ENCODE data around the gene CCDC180.

The CCDC180 gene

DNA sequence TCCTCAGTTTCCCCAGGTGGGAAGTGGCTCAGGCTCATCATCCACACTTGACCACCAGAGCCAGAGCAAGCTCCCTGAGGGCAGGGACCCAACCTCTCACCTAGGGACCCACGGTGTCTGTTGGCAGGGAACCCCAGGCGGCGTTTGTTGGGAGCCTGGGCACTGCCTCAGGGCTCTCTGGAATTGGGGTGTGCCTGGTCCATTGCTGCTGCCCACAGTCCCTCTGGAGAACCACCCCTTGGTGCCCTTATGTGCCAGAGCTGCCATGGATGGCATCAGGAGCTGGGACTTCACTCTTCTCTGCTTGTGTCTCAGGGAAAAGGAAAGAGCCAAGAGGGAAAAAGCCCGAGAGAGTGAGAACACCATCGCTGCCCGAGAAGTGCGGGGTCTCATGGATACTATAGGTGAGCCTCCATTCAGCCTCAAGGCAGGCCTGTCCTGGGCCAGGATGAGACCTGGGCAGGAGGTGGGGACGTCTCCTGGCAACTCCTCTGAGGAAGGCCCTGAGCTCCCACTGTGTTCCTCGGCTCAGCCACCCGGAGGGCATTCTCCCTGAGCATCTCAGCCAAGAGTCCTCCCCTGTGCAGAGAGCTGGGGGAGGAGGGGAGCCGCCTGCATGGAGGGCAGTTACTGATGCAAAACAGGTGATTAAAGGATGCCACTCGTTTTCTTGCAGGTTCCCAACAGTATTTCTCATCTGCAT, 4.5 kb downstream of the CCDC180 start:
- H3K9ac ChIP-seq (ENCODE audit: low read depth, low read length), result no peak overlapping the region
- no peaks in the 10 kb centered on the region for H3K27me3 ChIP-seq (ENCODE audit: control insufficient read depth, insufficient read depth, low read length)

DNA sequence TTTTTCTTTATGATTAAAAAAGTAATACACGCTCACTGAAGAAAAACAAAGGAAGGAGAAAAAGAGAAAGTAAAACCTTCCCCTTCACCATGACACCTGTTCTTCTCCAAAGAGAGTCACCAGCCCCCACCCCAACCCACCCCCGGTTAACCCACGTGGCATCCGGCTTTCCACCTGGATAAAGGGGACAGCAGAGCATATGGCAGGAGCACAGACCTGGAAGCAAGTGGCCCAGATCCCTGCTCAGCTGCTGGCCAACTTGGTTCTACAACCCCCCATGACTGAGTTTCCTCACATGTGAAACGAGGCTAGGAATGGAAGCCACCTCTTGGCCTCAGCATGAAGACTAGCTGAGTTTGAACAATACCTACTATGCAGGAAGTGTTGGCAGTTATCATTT, 5.1 kb downstream of the CCDC180 start:
- Histone ChIP-seq H3K9me3 (replicated peaks; ENCODE audit: low read length) (no peaks in the 10 kb centered on the region), H3K4me3 (ENCODE audit: low read length) (no peak overlapping the region), H3K27me3 (ENCODE audit: control insufficient read depth, insufficient read depth, low read length) (no peaks in the 10 kb centered on the region), H3K4me1 (ENCODE audit: control insufficient read depth, insufficient read depth, low read length) (peaks cover 17% of the 10 kb centered on the region), H3K4me2 (ENCODE audit: low read length) (no peak overlapping the region), H3K36me3 (ENCODE audit: insufficient read depth, low read length) (no peaks in the 10 kb centered on the region), H3K9ac (ENCODE audit: low read depth, low read length) (no peak overlapping the region)

More for the DNA sequence above, 4.5 kb downstream of the CCDC180 start:
- peaks cover 23% of the 10 kb centered on the region for H3K4me1 ChIP-seq (ENCODE audit: control insufficient read depth, insufficient read depth, low read length)
- no peaks in the 10 kb centered on the region for H3K36me3 ChIP-seq (ENCODE audit: insufficient read depth, low read length)
- no peak overlapping the region for H3K4me2 ChIP-seq (ENCODE audit: low read length)
- no peaks in the 10 kb centered on the region for H3K9me3 ChIP-seq (replicated peaks; ENCODE audit: low read length)
- no peak overlapping the region for H3K4me3 ChIP-seq (ENCODE audit: low read length)

DNA sequence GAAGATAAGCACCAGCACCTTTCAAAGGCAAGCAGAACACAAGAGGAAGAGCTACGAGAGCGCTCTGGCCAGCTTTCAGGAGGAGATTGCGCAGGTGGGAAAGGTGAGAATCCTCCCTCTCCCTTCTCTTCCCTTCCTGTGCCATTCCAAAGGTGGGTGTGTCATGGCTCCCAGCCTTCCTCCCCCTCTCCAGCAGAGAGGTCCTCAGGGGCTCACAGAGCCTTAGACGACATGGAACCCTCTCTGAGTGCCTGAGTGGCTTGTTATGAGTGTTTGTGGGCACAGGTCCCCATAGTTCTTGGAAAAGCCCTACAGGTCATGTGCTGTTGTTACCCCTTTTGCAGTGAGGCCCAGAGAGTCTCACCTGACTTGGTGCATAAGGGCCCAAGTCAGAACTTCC, 5.8 kb downstream of the CCDC180 start:
- Histone ChIP-seq H3K27me3 (ENCODE audit: control insufficient read depth, insufficient read depth, low read length) (no peaks in the 10 kb centered on the region), H3K9me3 (replicated peaks; ENCODE audit: low read length) (no peaks in the 10 kb centered on the region), H3K36me3 (ENCODE audit: insufficient read depth, low read length) (no peaks in the 10 kb centered on the region), H3K4me1 (ENCODE audit: control insufficient read depth, insufficient read depth, low read length) (peaks cover 12% of the 10 kb centered on the region), H3K4me3 (ENCODE audit: low read length) (no peak overlapping the region), H3K9ac (ENCODE audit: low read depth, low read length) (no peak overlapping the region), H3K4me2 (ENCODE audit: low read length) (no peak overlapping the region)

DNA sequence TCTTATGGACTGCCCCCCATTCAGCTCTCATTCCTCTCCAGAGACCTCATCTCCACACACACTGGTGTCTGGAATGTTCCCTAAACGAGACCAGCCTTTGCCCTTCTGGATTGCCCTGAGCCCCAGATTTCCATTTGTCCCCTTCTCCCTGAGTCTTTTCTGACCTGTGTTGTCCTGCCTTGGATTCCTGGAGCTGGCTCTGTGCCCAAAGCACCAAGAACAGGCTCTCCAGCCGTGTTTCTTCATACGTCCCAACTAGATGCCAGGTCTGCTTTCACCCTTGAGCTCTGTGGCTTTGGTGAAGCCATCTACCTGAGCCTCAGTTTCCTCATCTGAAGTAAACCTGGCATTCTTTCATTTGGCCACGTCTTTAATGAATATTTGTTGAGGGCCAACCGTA, 6.3 kb downstream of the CCDC180 start:
- Histone ChIP-seq H3K4me1 (ENCODE audit: control insufficient read depth, insufficient read depth, low read length) (peaks cover 8% of the 10 kb centered on the region), H3K27me3 (ENCODE audit: control insufficient read depth, insufficient read depth, low read length) (no peaks in the 10 kb centered on the region), H3K9me3 (replicated peaks; ENCODE audit: low read length) (no peaks in the 10 kb centered on the region), H3K4me2 (ENCODE audit: low read length) (no peak overlapping the region), H3K4me3 (ENCODE audit: low read length) (no peak overlapping the region), H3K9ac (ENCODE audit: low read depth, low read length) (no peak overlapping the region), H3K36me3 (ENCODE audit: insufficient read depth, low read length) (no peaks in the 10 kb centered on the region)

DNA sequence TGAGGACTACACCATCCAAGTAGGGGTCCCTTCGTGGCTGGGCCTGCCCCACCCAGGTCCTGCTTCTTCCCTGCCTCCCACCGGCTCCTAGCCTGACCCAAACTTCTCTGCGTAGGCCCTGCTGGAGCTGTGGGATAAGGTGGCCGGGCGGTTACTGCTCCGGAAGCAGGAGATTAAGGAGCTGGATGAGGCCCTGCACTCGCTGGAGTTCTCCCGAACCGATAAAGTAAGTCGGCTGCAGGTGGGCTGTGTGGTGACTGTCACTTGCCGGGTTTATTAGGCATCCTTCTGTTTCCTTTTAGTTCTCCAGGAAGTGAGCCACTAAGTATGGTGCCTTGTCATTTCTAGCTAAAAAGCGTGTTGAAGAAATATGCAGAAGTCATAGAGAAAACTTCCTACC, 7.0 kb downstream of the CCDC180 start:
- H3K4me2 ChIP-seq (ENCODE audit: low read length), result no peak overlapping the region
- peaks cover under 1% of the 10 kb centered on the region for H3K4me1 ChIP-seq (ENCODE audit: control insufficient read depth, insufficient read depth, low read length)
- no peaks in the 10 kb centered on the region for H3K9me3 ChIP-seq (replicated peaks; ENCODE audit: low read length)
- H3K9ac ChIP-seq (ENCODE audit: low read depth, low read length), result no peak overlapping the region
- H3K36me3 ChIP-seq (ENCODE audit: insufficient read depth, low read length), result no peaks in the 10 kb centered on the region
- no peak overlapping the region for H3K4me3 ChIP-seq (ENCODE audit: low read length)
- H3K27me3 ChIP-seq (ENCODE audit: control insufficient read depth, insufficient read depth, low read length), result no peaks in the 10 kb centered on the region

DNA sequence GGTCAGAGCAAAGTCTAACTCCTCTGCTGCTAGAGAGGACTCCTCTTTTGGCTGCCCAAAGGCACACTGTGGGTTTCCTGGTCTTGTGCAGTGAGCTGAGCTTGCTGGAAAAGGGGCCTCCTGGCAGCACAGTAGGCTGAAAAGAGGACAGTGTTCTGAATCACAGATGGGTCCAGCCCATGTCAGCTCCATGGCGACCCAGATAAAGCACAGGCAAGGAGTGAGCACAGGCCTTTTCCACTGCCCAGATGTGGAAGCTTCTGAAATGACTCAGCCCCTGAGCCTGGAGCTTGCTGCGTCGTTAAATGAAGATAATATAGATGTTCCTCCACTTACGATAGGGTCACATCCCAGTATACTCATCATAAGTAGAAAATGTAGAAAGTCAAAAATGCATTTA, 8.1 kb downstream of the CCDC180 start:
- H3K4me3 ChIP-seq (ENCODE audit: low read length), result no peak overlapping the region
- no peak overlapping the region for H3K4me2 ChIP-seq (ENCODE audit: low read length)
- H3K27me3 ChIP-seq (ENCODE audit: control insufficient read depth, insufficient read depth, low read length), result no peaks in the 10 kb centered on the region
- no peaks in the 10 kb centered on the region for H3K4me1 ChIP-seq (ENCODE audit: control insufficient read depth, insufficient read depth, low read length)
- H3K36me3 ChIP-seq (ENCODE audit: insufficient read depth, low read length), result no peaks in the 10 kb centered on the region
- no peak overlapping the region for H3K9ac ChIP-seq (ENCODE audit: low read depth, low read length)
- no peaks in the 10 kb centered on the region for H3K9me3 ChIP-seq (replicated peaks; ENCODE audit: low read length)

DNA sequence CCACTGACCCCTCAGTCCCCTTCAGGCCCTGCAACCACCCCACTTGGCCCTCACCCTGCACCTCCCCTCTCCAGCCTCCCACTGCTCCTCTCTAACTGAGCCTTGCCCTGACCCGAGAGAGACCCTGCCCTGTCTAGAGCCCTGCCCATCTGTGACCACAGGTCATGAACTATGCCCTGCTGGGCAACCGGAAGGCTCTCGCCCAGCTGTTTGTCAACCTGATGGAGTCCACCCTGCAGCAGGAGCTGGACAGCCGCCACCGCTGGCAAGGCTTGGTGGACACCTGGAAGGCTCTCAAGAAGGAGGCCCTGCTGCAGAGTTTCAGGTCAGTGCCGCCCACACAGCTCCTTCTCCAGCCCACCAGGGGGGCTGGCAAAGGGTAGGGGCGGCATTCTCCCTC, 9.4 kb downstream of the CCDC180 start:
- no peak overlapping the region for H3K9ac ChIP-seq (ENCODE audit: low read depth, low read length)
- H3K4me1 ChIP-seq (ENCODE audit: control insufficient read depth, insufficient read depth, low read length), result no peaks in the 10 kb centered on the region
- H3K4me2 ChIP-seq (ENCODE audit: low read length), result no peak overlapping the region
- no peaks in the 10 kb centered on the region for H3K36me3 ChIP-seq (ENCODE audit: insufficient read depth, low read length)
- H3K9me3 ChIP-seq (replicated peaks; ENCODE audit: low read length), result no peaks in the 10 kb centered on the region
- H3K4me3 ChIP-seq (ENCODE audit: low read length), result no peak overlapping the region
- no peaks in the 10 kb centered on the region for H3K27me3 ChIP-seq (ENCODE audit: control insufficient read depth, insufficient read depth, low read length)

DNA sequence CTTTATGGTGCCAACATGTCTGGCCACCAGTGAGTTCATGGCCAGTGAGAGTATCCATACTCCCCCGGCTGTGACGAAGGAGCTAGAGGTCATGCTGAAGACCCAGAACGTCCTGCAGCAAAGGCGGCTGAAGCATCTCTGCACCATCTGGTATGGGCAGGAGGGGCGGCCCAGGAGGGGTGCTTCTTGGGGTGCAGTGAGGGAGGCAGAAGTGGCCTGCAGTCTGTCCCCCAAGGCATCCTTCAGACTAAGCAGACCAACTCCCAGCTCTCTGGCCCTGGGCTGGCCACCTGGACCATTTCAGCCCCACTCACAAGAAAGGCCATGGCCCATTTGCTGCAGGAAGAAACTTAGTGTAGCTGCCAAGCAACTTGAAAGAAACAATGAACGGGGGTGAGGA, 11.0 kb downstream of the CCDC180 start:
- Histone ChIP-seq H3K4me2 (ENCODE audit: low read length) (no peak overlapping the region), H3K9ac (ENCODE audit: low read depth, low read length) (no peak overlapping the region), H3K27me3 (ENCODE audit: control insufficient read depth, insufficient read depth, low read length) (no peaks in the 10 kb centered on the region), H3K4me3 (ENCODE audit: low read length) (no peak overlapping the region), H3K36me3 (ENCODE audit: insufficient read depth, low read length) (no peaks in the 10 kb centered on the region), H3K4me1 (ENCODE audit: control insufficient read depth, insufficient read depth, low read length) (no peaks in the 10 kb centered on the region), H3K9me3 (replicated peaks; ENCODE audit: low read length) (no peaks in the 10 kb centered on the region)

DNA sequence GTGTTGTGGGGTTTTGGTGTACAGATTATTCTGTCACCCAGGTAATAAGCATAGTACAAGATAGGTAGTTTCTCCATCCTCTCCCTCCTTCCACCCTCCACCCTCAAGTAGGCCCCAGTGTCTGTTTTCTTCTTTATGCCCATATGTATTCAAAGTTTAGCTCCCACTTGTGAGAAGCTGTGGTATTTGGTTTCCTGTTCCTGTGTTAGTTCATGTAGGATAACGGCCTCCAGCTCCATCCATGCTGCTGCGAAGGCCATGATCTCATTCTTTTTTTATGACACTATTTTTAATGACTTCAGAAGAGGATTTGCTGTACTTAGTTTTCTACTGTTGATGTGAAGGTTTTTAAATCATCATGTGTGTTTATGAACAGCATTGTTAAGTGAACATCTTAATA, 11.9 kb downstream of the CCDC180 start:
- no peaks in the 10 kb centered on the region for H3K9me3 ChIP-seq (replicated peaks; ENCODE audit: low read length)
- no peaks in the 10 kb centered on the region for H3K27me3 ChIP-seq (ENCODE audit: control insufficient read depth, insufficient read depth, low read length)
- no peak overlapping the region for H3K4me2 ChIP-seq (ENCODE audit: low read length)
- H3K36me3 ChIP-seq (ENCODE audit: insufficient read depth, low read length), result no peaks in the 10 kb centered on the region
- no peaks in the 10 kb centered on the region for H3K4me1 ChIP-seq (ENCODE audit: control insufficient read depth, insufficient read depth, low read length)
- H3K9ac ChIP-seq (ENCODE audit: low read depth, low read length), result no peak overlapping the region
- no peak overlapping the region for H3K4me3 ChIP-seq (ENCODE audit: low read length)

DNA sequence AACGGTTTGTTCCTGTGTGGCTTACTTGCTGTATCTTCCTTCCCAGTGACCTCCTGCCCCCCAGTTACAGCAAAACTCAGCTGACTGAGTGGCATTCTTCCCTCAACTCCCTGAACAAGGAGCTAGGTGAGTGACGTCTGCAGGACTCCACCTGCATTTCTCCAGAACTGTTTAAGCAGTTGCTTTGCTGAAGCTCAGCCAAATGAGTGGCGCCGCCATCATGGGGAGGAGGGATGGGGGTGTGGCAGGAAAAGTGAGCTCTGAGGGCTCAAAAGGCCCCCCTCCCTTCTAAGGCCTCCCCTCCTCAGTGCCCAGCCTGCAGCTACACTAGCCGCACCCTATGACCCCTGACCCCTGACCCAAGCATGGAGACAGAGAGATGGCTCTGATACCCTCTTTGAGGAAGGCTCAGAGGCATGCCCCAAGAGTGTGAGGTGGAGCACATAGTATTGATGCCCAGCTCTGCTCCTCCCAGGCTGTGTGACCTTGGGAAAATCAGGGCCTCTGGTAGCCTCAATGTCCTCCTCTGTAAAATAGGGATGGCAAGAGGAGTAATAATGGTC, 12.7 kb downstream of the CCDC180 start:
- H3K36me3 ChIP-seq (ENCODE audit: insufficient read depth, low read length), result no peaks in the 10 kb centered on the region
- H3K9ac ChIP-seq (ENCODE audit: low read depth, low read length), result no peak overlapping the region
- no peak overlapping the region for H3K4me2 ChIP-seq (ENCODE audit: low read length)
- no peak overlapping the region for H3K4me3 ChIP-seq (ENCODE audit: low read length)
- no peaks in the 10 kb centered on the region for H3K4me1 ChIP-seq (ENCODE audit: control insufficient read depth, insufficient read depth, low read length)
- no peaks in the 10 kb centered on the region for H3K9me3 ChIP-seq (replicated peaks; ENCODE audit: low read length)
- H3K27me3 ChIP-seq (ENCODE audit: control insufficient read depth, insufficient read depth, low read length), result no peaks in the 10 kb centered on the region

DNA sequence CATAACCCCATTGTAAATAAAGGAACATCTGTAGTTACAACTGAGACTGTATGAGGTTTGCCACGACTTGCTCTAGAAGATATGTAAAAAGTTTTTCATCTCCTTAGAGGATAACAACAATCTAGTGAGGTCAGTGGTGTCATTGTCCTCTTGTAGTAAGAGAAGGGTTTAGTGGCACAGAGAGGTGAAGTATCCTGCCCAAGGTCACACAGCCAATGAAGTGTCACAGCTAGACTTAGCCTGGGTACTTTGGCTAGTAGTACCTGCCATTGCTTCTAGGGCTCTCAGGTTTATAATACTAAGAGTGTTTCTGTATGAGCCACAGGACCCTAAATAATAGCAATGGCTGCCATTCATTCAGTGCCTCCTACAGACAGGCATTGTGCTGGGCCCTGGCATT, 13.8 kb downstream of the CCDC180 start:
- Histone ChIP-seq H3K27me3 (ENCODE audit: control insufficient read depth, insufficient read depth, low read length) (no peaks in the 10 kb centered on the region), H3K9me3 (replicated peaks; ENCODE audit: low read length) (no peaks in the 10 kb centered on the region), H3K9ac (ENCODE audit: low read depth, low read length) (no peak overlapping the region), H3K4me1 (ENCODE audit: control insufficient read depth, insufficient read depth, low read length) (no peaks in the 10 kb centered on the region), H3K4me2 (ENCODE audit: low read length) (no peak overlapping the region), H3K4me3 (ENCODE audit: low read length) (no peak overlapping the region), H3K36me3 (ENCODE audit: insufficient read depth, low read length) (no peaks in the 10 kb centered on the region)

DNA sequence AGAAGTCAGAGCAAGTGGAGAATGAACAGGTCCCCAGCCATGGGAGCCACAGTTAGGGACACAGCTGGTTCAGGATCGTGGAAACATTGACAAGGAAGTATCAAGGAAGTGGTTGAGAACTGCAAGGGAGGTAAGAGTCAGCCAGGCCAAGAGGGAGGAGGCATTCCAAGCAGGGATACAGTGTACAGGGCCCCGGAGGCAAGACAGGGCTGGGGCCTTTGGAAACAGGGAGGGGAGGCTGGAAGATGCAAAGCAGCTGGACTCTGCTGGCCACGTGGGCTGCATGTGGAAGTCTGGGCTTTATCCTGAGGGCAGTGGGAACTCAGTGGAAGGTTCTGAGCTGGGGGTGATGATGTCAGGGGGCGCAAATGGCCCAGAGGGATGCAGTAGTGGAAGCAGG, 14.2 kb downstream of the CCDC180 start:
- no peak overlapping the region for H3K4me2 ChIP-seq (ENCODE audit: low read length)
- no peaks in the 10 kb centered on the region for H3K4me1 ChIP-seq (ENCODE audit: control insufficient read depth, insufficient read depth, low read length)
- no peaks in the 10 kb centered on the region for H3K36me3 ChIP-seq (ENCODE audit: insufficient read depth, low read length)
- H3K27me3 ChIP-seq (ENCODE audit: control insufficient read depth, insufficient read depth, low read length), result no peaks in the 10 kb centered on the region
- H3K4me3 ChIP-seq (ENCODE audit: low read length), result no peak overlapping the region
- no peaks in the 10 kb centered on the region for H3K9me3 ChIP-seq (replicated peaks; ENCODE audit: low read length)
- H3K9ac ChIP-seq (ENCODE audit: low read depth, low read length), result no peak overlapping the region

Data from skeletal muscle satellite cell (primary cell).